GM21528 (cell line): ENCODE data around the gene UTS2R.

Source experiments
- ATAC-seq: cut with Tn5 transposase; IDR thresholded peaks from one replicate; pipeline ENCODE4 v1.9.1; 2021; ENCODE audit warnings: mild to moderate bottlenecking, moderate library complexity; ENCODE audit not compliant: unreplicated experiment, low FRiP score

The UTS2R gene

DNA sequence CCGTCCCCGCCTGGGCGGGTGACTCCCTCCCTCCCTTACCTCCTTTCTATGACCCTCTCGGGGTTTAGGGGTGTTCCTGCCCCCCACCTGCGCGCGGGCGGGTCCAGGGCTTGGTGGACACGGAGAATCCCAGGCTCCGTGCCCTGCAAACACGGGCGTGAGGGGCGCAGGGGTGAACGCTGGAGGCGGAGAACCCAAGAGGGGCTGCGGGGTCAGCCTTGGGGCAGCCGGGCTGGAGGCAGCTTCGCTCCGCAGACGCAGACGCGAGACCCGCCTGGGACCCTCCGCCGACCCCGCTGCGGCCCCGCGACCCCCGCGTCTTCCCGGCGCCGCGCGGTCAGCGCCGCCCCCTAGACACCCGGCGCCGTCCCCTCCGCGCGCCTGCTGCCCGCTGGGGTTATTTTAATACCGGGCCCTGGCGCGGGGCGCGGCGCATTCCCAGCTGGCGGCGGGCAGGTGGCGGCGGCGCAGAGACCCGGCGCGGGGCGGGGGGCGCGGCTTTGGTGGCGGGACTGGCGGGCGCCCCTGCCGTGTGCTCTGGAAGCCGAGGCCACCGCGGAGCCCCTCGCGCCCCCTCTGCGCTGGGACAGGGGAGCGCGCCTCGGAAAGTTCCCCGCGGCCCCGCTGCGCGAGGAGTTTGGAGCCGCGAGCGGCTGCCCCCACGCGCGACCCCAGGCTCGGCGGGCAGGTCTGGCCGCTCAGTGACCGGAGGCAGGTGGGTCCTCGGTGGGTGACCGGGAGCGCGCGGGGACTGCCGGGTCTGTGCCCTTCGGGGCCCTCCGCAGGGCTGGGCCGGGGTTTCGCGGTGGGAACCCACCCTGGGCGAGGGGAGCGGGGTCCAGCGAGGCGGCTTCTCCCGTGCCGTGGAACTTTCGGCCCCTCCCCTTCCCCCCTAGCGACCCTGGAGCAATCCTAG, at the start of gene UTS2R:
Gene UTS2R, plus strand, starts transcription at position 433 of the 916 bp plus-strand sequence. CDS start 2,560 bp downstream, outside the sequence.
- ATAC-seq = no peak

DNA sequence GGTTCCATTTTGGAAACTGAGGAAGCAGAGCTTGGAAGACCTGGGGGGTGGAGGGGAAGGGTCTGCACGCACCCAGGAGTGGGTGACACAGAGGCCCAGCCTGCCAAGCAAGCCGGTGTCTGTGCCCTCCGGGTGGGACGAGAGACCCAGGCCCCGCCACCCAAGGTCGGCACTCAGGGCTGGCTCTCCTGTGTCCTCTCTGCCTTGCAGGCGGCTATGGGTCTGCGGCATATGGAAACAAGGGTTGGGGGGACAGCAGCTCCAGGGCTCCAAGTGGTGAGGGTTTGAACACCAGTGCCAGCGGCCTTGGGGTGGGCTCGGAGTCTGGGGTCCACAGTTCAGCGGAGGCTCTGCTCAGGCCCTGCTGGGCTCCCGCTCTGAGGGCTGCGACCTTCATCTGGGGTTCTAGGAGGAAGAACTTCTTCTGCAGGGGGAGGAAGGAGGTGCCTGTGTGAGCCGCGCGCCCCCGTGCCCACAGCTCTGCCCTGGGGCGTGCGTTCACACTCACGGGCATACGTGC, 49.6 kb upstream of the UTS2R start:
- ATAC-seq = no peak

DNA sequence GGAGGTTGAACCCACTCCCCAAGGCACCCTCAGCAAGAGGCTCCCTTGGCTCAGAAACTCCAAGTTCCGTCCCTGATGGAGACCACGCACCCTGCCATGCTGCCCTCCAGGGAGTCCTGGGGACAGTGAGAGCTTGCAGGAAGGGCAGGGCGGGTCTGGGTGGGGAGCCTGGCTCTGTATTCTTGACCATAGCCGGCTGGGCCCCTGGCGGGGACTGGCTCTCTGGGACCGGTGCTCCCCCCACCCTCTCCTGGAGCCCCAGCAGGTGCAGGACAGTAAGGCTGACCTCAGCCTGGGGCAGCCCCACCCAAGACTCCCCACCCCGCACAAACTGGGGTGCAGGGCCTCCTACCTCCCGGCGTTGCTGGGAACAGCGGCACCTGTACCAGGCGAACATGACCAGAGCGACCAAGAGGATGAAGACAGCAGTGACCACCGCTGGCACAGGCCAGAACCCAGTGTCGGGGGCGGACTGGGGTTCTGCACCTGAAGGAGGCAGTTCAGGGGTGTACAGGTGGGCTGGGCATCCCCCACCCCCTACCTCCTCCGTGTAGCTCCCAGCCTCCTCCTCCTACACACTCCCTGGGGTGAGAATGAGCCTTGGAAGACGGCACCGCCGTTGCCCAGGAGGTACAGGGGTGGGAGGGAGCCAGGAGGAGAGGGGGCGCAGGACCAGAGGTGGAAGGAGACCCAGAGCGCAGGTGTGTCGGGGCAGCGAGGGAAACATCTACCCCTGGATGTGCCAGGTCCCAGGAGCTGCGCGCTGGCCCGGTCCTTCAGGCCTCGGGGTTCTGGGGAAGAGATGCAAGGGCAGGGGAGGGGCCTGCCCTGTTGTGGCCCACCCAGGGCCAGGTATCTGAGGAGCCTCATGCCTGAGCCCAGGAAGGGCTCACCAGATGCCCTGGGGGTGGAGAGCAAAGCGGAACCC, 48.8 kb upstream of the UTS2R start:
- no peak for ATAC-seq

DNA sequence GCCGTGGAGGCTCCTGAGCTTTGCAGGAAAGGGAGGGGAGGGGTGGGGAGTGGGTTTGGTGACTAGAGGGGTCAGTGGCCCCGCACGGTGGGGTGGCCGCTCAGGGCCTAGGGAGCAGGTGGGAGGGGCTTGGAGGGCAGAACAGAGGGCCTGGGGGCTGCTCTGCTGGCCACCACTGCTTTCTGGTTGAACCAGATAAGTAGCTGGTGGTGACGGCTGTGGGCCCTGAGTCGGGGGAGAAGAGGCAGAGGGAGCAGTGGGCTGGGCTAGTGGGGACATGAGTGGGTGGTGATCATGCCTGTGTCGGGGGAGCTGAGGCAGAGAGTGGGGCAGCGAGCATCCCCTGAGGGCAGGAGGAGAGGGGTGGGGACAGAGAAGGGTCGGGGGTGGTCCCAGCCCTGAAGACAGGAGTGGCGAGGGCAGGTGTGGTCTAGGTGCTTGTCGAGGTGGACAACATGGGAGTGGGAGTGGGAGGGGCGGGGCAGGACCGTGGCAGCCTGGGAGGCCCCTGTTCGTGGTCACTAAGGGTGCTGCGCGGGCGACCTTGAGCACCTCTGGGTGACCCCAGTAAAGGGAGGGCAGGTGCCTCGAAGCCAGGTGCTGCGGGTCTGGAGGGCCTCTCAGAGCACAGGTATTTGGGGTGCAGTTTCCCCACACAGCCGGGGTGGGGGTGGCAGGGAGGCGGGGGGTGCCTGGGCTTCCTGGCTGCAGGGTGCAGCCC, 47.9 kb upstream of the UTS2R start:
- no peak for ATAC-seq

DNA sequence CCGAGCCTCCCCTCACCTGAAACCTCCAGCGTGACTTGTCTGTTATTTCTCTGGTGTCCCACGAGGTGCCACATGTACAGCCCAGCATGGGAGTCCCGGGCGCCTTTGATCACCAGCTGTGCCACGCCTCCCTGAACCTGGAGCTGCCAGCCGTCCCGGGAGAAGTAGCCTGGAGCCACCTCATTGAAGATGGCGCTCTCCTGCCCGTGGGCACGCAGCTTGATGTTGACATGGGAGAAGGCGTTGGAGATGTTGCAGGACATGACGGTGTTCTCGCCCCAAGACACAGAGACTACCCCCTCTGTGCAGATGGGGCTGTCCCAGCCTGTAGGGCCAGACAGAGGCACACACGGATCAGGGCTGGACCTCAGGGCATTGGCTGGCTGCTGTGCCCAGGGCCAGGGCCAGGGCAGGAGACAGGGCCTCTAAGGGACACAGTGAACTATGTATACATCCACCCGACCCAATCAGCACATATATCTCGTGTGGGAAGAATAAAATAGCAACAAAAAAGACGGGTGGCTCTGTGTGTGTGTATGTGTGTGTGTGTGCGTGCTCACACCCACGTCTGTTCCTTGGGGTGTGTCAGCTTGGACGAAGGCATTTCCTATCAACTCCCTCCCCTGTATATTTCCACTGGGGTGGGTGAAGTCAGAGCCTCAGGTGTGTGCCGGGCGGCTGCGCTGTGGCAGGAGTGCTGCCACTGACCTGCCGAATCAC, 46.8 kb upstream of the UTS2R start:
- ATAC-seq = no peak

DNA sequence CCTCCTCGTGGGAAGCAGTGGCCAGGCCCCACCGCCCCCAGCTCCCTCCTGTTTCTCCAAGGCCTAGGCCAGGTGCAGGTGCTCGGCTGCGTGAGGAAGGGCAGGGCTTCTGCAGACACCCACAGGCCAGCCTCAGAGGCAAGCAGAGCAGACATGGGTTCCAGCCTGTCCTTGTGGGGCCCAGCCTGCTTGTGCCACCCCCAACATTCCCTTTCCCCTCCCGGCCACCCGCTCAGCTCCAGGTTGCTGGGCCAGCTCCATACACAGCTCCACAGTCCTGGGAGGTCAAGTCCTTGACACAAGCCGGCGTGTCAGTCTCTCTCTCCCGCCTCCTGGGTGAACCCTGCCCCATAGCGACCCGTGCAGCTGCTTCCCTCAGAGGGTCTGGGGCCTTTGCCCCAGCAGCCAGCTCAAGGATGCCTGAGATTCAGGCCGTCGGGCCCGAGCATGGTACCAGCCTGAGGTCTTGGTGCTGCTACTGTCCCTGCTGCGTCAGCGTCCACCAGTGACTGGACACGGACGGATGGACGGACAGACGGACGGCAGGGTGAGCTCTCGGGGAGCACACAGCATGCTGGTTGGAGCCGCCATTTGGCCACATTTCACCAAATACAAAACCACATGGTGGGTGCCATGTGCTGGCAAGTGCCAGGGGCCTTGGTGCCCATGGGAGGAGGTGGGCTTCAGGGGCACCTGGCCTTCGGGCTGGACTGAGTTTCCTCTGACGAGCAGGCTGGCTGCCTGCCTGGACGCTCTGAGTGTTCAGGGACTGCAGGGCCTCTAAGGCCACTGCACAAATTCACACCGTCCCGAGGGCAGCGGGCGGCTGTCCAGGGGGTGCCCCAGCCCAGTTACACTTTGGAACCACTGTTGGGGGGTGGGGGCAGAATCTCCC, 46.0 kb upstream of the UTS2R start:
- no peak for ATAC-seq

DNA sequence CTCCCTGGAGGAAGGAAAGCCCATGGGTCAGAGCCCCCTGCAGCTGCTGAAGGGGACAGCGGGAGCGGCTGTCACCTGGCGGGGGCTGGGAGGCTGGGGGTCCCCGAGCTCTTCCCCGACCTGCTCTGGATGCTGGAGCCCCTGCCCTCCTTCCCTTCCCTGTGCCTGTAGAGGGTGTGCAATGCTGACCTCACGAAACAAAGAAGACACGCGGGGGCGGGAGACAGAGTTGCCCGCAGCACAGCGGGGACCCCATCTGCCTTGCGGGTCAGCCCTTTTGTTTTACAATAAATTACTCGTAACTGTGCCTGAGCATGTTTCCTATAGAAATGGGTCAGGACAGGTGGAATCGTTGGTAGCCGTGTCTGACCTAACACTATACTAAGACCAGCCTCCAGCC, 44.3 kb upstream of the UTS2R start:
- ATAC-seq = no peak

DNA sequence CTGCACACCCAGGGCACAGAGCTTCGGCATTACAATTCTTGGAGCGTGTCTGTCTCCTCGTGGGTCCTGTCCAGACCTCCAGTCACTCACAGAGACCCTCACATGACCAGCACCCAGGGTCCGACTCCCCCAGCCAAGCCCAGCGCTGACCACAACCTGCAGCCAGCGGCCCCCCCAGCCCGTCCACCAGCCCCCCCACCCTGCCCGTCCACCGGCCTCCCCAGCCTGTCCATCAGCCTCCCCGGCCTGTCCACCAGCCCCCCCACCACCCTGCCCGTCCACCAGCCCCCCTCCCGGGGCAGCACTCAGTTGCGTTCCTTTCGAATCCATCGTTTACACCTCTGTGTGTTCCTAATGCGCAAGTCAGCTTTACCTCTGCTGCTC, 43.8 kb upstream of the UTS2R start:
- no peak for ATAC-seq

DNA sequence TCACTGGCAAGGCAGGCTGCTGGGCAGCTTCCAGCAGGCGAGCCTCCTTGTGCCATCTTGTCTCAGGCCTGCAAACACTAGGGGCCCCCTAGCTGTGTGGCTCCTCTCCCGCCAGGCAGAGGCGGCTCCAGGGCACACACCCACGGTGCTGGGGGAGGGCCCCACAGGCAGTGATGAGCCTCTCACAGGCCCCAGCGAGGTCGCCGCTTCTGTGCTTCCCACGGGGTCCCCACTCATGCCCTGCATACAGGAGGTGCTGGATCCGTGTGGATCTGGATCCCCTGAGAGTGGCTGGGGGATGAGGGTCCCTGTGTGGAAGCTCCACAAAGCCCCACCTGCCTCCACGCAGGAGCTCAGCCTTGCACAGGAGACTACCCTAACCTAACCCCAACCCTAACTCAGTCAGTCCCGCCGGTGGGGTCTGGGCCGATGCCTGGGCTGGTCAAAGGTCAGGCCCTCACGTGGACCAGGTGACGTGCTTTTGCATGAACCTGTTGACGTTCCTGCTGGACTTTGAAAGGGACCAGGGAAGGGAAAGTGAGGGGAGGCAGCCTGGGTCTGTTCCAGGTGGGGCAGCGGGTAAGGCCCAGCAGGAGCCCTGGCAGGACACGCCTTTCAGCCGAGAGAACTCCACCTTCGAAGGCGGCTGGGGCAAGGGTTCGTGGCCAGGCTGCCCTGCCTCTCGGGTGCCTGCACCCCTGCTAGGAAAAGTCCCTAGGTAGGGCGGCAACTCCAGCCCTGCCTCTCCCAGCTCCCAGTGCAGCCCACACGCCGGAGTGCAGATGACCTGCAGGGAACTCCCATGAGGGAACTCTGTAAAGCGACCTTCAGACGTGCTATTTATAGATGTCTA, 43.2 kb upstream of the UTS2R start:
- ATAC-seq = no peak

DNA sequence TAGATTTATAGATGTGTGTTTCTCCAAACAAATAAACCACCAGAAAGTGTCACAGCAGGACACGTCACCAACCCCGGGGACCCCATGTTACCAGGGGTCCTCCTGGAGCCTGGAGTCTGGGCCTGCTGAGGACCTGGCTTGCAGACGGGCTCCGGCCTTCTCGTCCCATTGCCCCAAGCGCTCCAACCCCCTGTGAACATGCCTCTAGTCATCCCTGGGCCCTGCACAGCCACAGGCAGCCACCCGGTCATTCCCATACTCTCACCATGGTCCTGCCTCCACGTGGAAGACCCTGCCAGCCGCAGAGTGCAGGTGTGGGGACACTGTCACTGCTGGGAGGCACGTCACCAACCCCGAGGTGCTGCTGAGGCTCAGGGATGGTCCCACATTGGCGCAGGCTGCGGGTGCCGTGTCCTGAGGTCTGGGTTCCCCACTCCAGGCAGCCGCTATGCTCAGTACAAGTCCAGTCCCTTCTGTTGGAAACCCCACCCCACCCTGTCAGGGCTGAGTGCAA, 42.5 kb upstream of the UTS2R start:
- no peak for ATAC-seq

DNA sequence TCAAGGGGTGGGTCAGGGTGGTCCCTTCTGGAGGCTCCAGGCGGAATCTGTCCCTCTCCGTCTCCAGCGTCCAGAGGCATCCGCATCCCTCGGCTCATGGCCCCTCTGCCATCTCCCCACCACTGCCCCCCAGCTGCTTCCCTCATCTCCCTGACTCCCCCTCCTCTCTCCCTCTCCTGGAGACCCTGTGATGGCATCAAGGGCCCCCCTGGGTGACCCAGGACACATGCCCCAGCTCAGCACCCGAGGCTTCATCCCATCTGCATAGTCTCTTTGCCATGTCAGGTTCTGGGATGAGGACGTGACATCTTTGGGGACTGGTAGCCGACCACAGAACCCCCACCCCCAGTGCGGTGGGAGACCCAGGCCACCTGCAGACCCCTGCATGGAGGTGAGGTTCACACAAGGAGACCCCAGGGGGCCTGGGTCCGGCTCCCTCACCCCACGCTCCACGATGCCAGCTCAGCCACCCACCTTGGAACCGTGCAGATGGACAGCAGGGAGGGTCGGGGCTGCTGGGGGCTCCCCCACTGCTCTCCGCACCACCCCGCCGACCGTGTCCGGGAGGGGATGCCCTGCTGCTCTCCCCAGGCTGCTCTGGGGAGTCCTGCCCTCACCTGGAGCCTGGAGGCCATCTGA, 41.8 kb upstream of the UTS2R start:
- ATAC-seq = no peak

DNA sequence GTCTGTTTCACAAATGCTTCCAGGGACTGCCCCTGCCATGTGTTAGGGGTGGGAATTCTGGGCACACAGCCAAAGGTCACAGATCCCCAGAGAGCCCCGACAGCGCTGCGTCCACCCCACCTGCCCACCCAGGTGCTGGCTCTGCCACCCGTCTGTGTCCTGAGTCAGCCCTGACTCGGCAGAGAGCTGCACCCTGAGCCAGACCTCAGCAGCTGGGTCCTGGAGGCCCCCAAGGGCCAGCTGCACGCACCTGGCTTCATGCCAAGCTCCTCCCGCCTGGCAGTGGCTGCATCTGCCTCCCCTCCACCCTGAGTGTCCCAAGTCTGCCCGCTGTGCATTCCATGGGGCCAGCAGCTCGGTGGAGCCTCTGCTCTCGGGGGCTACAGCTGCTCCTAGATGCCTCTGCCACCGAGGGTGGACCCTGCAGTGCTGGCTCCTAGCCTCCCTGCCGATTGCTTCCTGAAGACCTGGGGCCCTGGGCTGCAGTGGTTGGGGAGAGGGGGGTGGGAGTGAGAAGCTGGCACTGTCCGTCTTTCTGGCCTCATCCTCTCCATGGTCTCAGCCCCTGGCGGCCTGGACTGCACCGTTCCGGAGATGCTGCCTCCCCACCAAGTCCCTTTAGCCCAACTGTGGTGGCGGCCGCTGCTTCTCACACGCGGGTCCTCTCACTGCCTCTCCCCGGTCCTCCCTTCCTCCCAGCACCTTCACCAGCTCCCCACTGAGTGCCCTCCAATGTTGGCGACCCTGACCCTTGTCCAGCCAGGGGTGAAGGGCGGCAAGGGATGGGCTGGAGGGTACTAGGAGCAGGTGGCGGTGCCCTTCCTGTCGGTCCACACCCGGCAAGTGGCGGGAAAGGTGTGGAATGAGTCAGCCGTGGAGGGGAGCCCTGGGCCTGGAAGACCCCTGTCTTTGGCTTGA, 41.0 kb upstream of the UTS2R start:
- ATAC-seq = no peak

DNA sequence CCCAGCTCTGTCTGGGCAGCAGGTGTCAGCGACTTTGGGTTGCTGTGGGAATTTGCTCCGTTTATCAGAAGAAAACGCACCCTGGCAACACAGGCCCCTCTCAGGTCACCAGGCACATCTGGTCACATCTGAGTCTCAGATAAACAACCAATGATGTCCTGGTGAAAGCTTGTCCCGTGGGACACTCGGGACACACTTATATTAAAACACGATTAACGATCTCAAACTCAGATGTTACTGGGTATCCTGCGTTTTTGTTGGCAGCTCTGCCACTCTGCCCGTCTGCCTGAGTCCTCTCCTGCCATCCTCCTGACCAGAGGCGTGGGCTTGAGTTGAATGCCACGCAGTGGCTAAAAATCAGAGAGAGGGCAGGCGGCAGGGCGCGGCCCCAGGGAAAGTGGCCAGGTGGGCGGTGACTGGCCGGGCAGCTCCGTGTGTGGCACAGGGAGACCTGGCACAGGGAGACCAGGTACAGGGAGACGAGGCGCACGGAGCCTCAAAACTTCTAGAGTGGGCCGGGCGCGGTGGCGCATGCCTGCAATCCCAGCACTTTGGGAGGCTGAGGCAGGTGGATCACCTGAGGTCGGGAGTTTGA, 40.1 kb upstream of the UTS2R start:
- ATAC-seq = no peak

DNA sequence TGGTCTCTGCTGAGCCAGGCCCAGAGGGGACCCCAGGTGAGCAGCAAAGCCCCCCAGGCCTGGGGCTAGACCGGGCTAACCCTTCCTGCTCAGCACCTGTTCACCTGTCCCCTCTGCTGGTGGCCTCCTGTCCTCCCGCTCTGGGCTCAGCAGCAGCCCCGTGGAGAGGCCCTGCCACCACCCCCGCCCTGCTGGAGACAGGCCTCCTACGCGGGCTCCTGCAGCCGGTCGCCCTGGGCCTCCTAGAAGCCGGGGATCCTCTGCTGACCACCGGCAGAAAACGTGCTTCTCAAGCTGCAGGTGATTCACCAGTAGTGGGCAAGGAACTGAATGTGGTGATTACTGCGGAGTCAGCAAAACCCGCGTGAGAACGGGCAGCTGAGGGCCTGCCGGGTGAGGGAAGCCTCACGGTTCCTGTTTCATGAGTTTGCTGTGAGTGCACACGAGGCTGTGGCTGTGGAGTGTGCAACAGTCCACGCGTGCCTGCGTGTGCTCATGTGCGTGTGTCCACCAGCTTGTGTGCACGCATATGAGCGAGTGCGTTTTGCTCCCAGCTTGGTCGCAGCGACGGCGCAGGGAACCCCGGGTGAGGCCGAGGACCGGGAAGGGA, 38.8 kb upstream of the UTS2R start:
- ATAC-seq = no peak
